PC-9 (cell line): ENCODE results near the gene NDUFS7. TPM values are rescaled to one million over a fixed set of nuclear protein-coding genes. Genes with fewer than 3 reads are reported as not detected.

Experiments used
- BruUV-seq: library from RNA; stranded (reverse); fragments of 400-500 nt; replicated peaks from 2 replicates; lab custom pipeline; 2021; lab: Mats Ljungman, UMichigan
- CTCF ChIA-PET: fragments of 300-600 bp; sonication (Branson Sonifier 250); formaldehyde crosslinking; loops from one replicate; lab custom pipeline; 2022; ENCODE audit warnings: antibody characterized with exemption; lab: Charles Lee
- POLR2A ChIA-PET: fragments of 300-600 bp; sonication (Branson Sonifier 250); formaldehyde crosslinking; loops from one replicate; lab custom pipeline; 2022; ENCODE audit warnings: antibody characterized with exemption; ENCODE audit not compliant: unreplicated experiment; lab: Charles Lee
- DNase-seq, 2 experiments: peaks; one replicate each; pipeline versions ENCODE4 v3.0.0 to v3.0.0-alpha.2; 2015 to 2022; ENCODE audit warnings: mixed read lengths in 1 of 2
- H2AFZ ChIP-seq: fragments of 200-600 bp; sonication (generic); 2 replicates; pipeline ENCODE4 v1.8.1; 2017; ENCODE audit warnings: antibody characterized with exemption
- H3F3A ChIP-seq: fragments of 200-600 bp; sonication (generic); 2 replicates; pipeline ENCODE4 v1.8.1; 2017; ENCODE audit warnings: antibody characterized with exemption, mild to moderate bottlenecking, low read depth; ENCODE audit not compliant: insufficient read depth
- H3K27ac ChIP-seq: fragments of 200-600 bp; sonication (generic); 2 replicates; pipeline ENCODE4 v1.6.1; 2016; ENCODE audit warnings: mixed run types
- H3K27me3 ChIP-seq: fragments of 200-600 bp; sonication (generic); 2 replicates; pipeline ENCODE4 v1.6.1; 2016; ENCODE audit warnings: low read depth, mixed run types; ENCODE audit not compliant: insufficient read depth
- H3K36me3 ChIP-seq: fragments of 200-600 bp; sonication (generic); 2 replicates; pipeline ENCODE4 v1.6.1; 2016; ENCODE audit warnings: low read depth, mixed run types
- H3K4me1 ChIP-seq: fragments of 200-600 bp; sonication (generic); replicated peaks from 2 replicates; pipeline ENCODE4 v1.6.1; 2016; ENCODE audit warnings: mixed run types; ENCODE audit not compliant: insufficient read depth
- H3K4me2 ChIP-seq: fragments of 200-600 bp; sonication (generic); 2 replicates; pipeline ENCODE4 v1.6.1; 2017; ENCODE audit warnings: mixed run types
- H3K4me3 ChIP-seq: fragments of 200-600 bp; sonication (generic); 2 replicates; pipeline ENCODE4 v1.6.1; 2016; ENCODE audit warnings: mixed run types
- H3K79me2 ChIP-seq: fragments of 200-600 bp; sonication (generic); 2 replicates; pipeline ENCODE4 v1.6.1; 2017; ENCODE audit warnings: low read depth, mixed run types
- H3K9me2 ChIP-seq: fragments of 200-600 bp; sonication (generic); 2 replicates; pipeline ENCODE4 v1.8.1; 2017; ENCODE audit warnings: mild to moderate bottlenecking; ENCODE audit not compliant: insufficient read depth
- H3K9me3 ChIP-seq: fragments of 200-600 bp; sonication (generic); 2 replicates; pipeline ENCODE4 v1.8.1; 2016; ENCODE audit warnings: low read depth; ENCODE audit not compliant: insufficient read depth
- H4K20me1 ChIP-seq: fragments of 200-600 bp; sonication (generic); 2 replicates; pipeline ENCODE4 v1.8.1; 2017; ENCODE audit not compliant: insufficient read depth
- CTCF ChIP-seq: fragments of 200-600 bp; sonication (generic); conservative IDR thresholded peaks from 2 replicates; pipeline ENCODE4 v1.6.1; 2017; ENCODE audit warnings: mixed run types, antibody characterized with exemption, mild to moderate bottlenecking, moderate library complexity
- EZH2 ChIP-seq: fragments of 200-600 bp; sonication (generic); IDR thresholded peaks from 2 replicates; pipeline ENCODE4 v1.8.0; 2017; ENCODE audit warnings: antibody characterized with exemption, low read depth
- intact Hi-C: fragments of 100-400 bp; cut with micrococcal nuclease; formaldehyde crosslinking; loops from one replicate; pipeline ENCODE4 v1.10.0; 2022; ENCODE audit not compliant: unreplicated experiment
- total RNA-seq: library from RNA; stranded (reverse); gene quantifications from 2 replicates; pipeline ENCODE4 v1.2.3, GENCODE V29; 2021

Gene NDUFS7
- total RNA-seq, 1 experiment from 2014 or later: 67.5 TPM

DNA sequence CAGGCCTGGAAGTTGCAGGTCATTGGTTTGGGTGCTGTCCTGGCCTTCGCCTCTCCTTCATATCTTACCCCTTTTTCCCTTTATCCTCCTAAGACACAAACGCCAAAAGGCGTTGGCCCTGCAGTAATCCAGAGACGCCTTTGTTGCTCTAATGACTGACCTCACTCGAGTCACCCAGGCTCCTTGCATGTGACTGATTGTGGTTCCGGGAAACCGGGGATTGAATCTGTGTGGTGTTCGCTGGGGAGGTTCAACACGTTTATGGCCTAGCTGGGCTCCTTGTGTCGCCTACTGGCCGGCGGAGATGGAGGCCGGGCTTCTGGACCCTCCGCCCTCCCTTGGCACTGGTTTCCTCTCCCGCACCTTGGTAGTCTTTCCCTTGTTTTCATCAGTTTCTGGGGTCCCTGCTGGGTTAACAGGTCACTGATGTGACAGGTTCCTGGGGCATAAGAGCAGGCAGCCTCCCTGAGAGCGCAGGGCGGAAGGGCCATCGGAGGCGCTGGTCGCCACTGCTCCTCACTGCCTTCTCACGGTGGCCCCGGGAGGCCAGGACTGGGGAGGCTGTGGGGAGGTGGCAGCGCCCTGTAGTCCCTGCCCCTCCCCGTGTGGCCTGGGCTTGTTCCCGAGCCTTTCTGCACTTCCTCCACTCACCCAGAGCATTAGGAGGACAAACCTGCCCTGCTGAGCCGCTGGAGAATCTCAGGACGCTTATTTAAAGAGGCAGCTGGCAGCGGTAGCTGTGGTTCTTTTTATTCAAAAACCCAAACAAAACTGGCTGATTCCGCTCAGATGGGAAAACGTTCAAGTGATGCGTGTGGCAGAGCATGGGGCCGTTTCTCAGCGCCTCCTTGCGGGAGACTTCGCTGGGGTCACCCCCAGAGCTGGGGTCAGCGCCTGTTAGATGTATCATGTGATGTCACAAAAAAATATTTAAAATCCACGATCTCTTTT lies 18.1 kb upstream of the NDUFS7 start:
- Histone ChIP-seq H3K4me3 (no peak overlapping the region), H3K9me3 (no peaks in the 10 kb centered on the region), H3F3A (no peaks in the 10 kb centered on the region), H3K27ac (no peak overlapping the region), H3K4me2 (no peak overlapping the region), H2AFZ (no peak overlapping the region), H3K4me1 (no peaks in the 10 kb centered on the region), H3K27me3 (no peaks in the 10 kb centered on the region), H3K79me2 (no peaks in the 10 kb centered on the region), H4K20me1 (no peaks in the 10 kb centered on the region), H3K36me3 (no peaks in the 10 kb centered on the region), H3K9me2 (no peaks in the 10 kb centered on the region)
- ChIA-PET POLR2A (no interaction called here), CTCF (no interaction called here)
- BruUV-seq: no TSS peak
- intact Hi-C loops: no loop called here
- no peak for DNase-seq
- TF ChIP-seq CTCF (no peak), EZH2 (no peak)

DNA sequence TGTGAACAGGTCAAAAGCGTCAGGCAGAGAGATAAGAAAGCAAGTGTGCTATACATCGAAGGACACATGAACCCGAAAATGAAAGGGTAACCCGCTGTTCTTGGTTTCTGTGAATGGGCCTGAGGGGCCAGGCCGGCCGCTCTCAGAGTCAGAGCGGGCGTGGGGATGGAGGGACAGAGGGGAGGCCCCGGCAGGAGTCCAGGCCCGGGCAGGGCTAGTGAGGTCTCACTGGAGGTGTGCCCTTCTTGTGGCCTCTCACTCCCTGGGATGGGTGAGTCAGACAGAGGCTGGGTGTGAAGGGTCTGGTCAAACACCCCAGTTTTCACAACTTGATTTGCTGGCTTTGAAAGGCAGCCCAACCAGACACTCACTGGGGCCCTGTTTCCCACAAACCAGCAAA lies 17.4 kb upstream of the NDUFS7 start:
- no peak overlapping the region for H3K4me3 ChIP-seq
- H4K20me1 ChIP-seq: no peaks in the 10 kb centered on the region
- BruUV-seq: no TSS peak
- no peaks in the 10 kb centered on the region for H3K36me3 ChIP-seq
- no peak for DNase-seq
- intact Hi-C loops: no loop called here
- CTCF ChIA-PET: no interaction called here
- H3K27ac ChIP-seq: no peak overlapping the region
- no peaks in the 10 kb centered on the region for H3K79me2 ChIP-seq
- no peak for TF ChIP-seq EZH2
- no peak for TF ChIP-seq CTCF
- POLR2A ChIA-PET: no interaction called here
- no peaks in the 10 kb centered on the region for H3K4me1 ChIP-seq
- H3F3A ChIP-seq: no peaks in the 10 kb centered on the region
- no peaks in the 10 kb centered on the region for H3K9me2 ChIP-seq
- H2AFZ ChIP-seq: no peak overlapping the region
- H3K27me3 ChIP-seq: no peaks in the 10 kb centered on the region
- no peak overlapping the region for H3K4me2 ChIP-seq
- H3K9me3 ChIP-seq: no peaks in the 10 kb centered on the region

GRCh38 chr19:1366899-1367870 lies 16.5 kb upstream of the NDUFS7 start:
- TF ChIP-seq CTCF (no peak), EZH2 (no peak)
- POLR2A ChIA-PET: no interaction called here
- Histone ChIP-seq H3K27me3 (no peaks in the 10 kb centered on the region), H3K9me2 (no peaks in the 10 kb centered on the region), H3K79me2 (no peaks in the 10 kb centered on the region), H3K27ac (no peak overlapping the region), H2AFZ (no peak overlapping the region), H3K4me3 (no peak overlapping the region), H3K4me2 (no peak overlapping the region), H3K9me3 (no peaks in the 10 kb centered on the region), H3K36me3 (no peaks in the 10 kb centered on the region), H3K4me1 (no peaks in the 10 kb centered on the region), H3F3A (no peaks in the 10 kb centered on the region), H4K20me1 (no peaks in the 10 kb centered on the region)
- CTCF ChIA-PET: no interaction called here
- DNase-seq: no peak
- intact Hi-C loops: no loop called here
- BruUV-seq: no TSS peak
